Breast epithelium (tissue), 3 donors: Measurements from ENCODE around the gene ZMYND11.

Experiments
- CTCF ChIP-seq, 3 donors: fragments of 450-650 bp; IDR thresholded peaks; one replicate each; pipeline ENCODE4 v1.5.1; 2016 to 2017; ENCODE audit warnings: antibody characterized with exemption in 3 of 3, mild to moderate bottlenecking in 3 of 3, moderate library complexity in 3 of 3
- POLR2A ChIP-seq: fragments of 450-650 bp; IDR thresholded peaks from one replicate; pipeline ENCODE4 v1.6.1; 2016; ENCODE audit warnings: antibody characterized with exemption, mild to moderate bottlenecking, moderate library complexity

GRCh38 chr10:176677-177076 lies 41.4 kb downstream of the ZMYND11 start:
- TF ChIP-seq CTCF (IDR thresholded peaks at IDR 0.05) = no peak
- TF ChIP-seq POLR2A = no peak
